AG09309 (cell line): ENCODE results near the gene TGM5.
A peak's percentile ranks its signal among the peaks of the same experiment; 100 is the strongest.

Experiments used
- DNase-seq: peaks from one replicate; pipeline ENCODE4 v3.0.0-alpha.2; 2010; ENCODE audit warnings: low read depth
- H3K4me3 ChIP-seq: 2 replicates; pipeline ENCODE4 v1.5.1; 2011; ENCODE audit warnings: mild to moderate bottlenecking, low read depth, low read length, moderate library complexity; ENCODE audit not compliant: control insufficient read depth
- TF ChIP-seq, protein P1 (sequence below): IDR thresholded peaks from 2 replicates; pipeline ENCODE4 v1.5.1; 2011; ENCODE audit warnings: mild to moderate bottlenecking, low read depth, low read length, inconsistent platforms; ENCODE audit not compliant: insufficient read depth, control insufficient read depth; ENCODE audit errors: missing control alignments

Gene TGM5

DNA sequence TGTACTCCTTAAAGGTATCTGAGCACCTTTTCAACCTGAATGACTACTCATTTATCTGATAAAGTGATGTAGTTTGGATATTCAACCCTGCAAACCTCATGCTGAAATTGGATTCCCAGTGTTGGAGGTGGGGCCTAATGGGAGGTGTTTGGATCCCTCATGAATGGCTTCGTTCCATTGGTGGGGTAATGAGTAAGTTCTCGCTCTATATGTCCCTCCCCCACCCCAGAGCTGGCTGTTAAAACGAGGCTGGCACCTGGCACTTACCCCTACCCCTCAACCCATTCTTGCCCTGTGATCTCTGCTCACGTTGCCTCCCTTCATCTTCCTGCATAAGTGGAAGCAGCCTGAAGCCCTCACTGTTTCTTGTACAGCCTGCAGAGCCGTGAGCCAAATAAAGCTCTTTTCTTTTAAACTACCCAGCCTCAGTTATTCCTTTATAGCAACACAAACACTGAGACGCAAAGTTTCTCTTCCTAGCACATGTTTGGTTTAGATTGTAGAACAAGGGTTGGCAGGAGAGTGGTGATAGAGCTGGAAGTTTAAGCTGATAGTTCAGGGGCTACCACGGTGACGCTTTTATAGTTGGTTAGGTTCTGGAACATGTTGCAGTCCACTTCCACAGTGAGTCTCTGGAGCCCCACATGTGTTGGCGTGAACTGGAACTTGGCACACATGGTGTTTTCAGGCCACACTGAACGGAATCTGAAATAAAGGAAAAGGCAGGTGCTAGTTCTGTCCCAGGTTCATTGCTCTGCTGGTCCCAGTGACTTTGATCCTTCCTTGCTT lies 69.8 kb downstream of the TGM5 start:
- TF ChIP-seq, protein P1, sequence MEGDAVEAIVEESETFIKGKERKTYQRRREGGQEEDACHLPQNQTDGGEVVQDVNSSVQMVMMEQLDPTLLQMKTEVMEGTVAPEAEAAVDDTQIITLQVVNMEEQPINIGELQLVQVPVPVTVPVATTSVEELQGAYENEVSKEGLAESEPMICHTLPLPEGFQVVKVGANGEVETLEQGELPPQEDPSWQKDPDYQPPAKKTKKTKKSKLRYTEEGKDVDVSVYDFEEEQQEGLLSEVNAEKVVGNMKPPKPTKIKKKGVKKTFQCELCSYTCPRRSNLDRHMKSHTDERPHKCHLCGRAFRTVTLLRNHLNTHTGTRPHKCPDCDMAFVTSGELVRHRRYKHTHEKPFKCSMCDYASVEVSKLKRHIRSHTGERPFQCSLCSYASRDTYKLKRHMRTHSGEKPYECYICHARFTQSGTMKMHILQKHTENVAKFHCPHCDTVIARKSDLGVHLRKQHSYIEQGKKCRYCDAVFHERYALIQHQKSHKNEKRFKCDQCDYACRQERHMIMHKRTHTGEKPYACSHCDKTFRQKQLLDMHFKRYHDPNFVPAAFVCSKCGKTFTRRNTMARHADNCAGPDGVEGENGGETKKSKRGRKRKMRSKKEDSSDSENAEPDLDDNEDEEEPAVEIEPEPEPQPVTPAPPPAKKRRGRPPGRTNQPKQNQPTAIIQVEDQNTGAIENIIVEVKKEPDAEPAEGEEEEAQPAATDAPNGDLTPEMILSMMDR, result no peak
- H3K4me3 ChIP-seq, result no peak overlapping the region
- no peak for DNase-seq

DNA sequence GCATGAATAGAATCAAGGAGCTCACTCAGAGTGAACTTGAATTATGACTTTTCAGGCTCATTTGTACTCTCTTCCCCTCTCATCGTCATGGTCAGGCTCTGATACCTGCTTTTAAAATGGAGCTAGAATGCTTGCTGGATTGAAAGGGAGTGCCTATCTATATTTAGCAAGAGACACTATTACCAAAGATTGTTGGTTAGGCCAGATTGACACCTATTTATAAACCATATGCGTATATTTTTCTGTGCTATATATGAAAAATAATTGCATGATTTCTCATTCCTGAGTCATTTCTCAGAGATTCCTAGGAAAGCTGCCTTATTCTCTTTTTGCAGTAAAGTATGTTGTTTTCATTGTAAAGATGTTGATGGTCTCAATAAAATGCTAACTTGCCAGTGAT lies 71.9 kb downstream of the TGM5 start:
- TF ChIP-seq, protein P1, result no peak
- H3K4me3 ChIP-seq, result no peak overlapping the region
- DNase-seq, result no peak

DNA sequence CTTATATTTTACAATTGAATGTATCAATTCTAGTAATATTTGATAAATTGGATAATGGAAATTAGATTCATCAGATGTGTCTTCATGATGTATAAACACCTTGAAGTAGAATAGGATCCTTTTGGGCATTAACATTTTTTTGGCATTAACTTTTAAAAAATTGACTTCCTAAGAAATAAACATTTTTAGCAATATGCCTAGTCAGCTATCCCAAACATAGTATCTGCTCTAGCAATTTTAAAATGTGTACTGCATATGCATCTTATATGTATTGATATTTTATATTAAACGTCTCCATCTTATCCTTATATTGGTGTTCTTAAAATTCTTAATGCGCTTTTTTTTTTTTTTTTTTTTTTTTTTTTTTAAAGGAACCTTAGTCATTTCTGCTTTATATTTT lies 73.0 kb downstream of the TGM5 start:
- DNase-seq, result no peak
- H3K4me3 ChIP-seq, result no peak overlapping the region
- TF ChIP-seq, protein P1, result no peak

DNA sequence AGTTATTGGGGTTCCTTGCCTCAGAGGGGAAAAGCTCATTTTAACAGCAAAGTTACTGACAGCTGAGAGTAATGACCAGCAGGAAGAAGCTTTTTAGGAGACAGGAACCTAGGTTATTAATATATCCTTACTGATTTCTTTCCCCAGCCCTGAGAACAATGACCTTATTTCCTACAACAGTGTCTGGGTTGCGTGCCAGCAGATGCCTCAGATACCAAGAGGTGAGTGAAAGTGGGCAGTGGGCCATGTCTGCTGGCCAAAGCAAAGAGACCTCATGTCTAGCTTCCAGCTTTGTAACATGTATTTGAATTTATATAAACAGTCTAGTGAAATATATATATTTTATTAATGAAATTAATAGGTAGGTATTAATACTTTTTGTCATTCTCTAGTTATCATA lies 76.5 kb downstream of the TGM5 start:
- no peak for DNase-seq
- no peak overlapping the region for H3K4me3 ChIP-seq
- TF ChIP-seq, protein P1, result no peak

DNA sequence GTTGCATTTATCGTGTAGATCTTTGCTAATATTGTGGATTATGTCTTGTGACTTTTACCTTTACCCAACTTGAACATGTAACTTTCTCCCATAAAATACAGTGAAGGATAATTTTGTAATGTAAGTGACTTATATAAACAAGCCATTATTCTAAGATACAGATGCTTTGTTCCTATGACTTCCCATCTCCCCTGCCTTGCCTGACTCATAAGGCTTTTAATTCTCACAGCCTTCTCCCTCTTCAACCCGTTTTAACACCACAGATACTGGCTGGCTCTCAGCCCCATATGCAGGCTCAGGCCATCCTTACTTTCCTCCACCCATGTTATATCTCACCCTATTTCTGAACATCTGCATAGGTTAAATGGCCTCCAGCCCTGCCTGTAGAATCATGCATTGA lies 77.4 kb downstream of the TGM5 start:
- TF ChIP-seq, protein P1, result no peak
- no peak for DNase-seq
- H3K4me3 ChIP-seq, result no peak overlapping the region

DNA sequence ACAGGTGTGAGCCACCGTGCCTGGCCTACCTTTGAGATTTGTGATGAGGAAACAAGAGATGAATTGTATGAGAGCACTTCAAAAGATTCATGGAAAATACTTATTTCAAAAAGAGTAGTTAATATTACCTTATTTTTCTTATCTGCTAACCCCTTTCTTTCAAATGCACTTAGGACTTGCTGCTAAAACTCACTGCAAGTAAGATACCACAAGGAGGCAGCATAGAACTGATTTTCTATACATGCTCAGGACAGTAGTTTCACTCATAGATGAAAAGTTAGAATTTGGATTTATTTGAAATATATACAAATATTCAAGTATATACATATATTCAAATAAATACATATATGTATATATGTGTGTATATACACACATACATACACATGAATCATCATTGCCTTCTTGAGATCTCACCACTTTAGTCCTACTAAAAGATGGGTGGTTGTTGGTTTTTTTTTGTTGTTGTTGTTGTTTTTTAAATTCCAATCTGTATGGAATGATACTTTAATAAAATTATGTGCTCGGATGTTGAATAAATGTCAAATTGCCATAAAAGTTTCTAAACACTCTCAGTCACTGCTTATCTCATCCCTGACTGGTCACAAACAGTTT lies 79.1 kb downstream of the TGM5 start:
- H3K4me3 ChIP-seq, result no peak overlapping the region

More for the DNA sequence above, 79.1 kb downstream of the TGM5 start:
- DNase-seq, result peak; percentile 46
- TF ChIP-seq, protein P1, result peak; percentile 62
